ENCODE data around the gene F2RL3. TPM values are rescaled to one million over a fixed set of nuclear protein-coding genes. Genes with fewer than 3 reads are reported as not detected.

The F2RL3 gene
- total RNA-seq, 4 donors from 2014 or later = 1.3 to 12.9 (median 1.8) TPM

GRCh38 chr19:16901491-16902175, 12.8 kb downstream of the F2RL3 start:
- Histone ChIP-seq H3K4me1 (peaks cover 0 to 8% (median 6%) of the 10 kb centered on the region in 4 donors), H3K9me3 (peaks cover 0 to 5% (median 0%) of the 10 kb centered on the region in 4 donors), H3K36me3 (no peaks in the 10 kb centered on the region), H3K27ac (no peak overlapping the region), H3K27me3 (no peaks in the 10 kb centered on the region), H3K4me3 (no peak overlapping the region)
- TF ChIP-seq EP300 (IDR thresholded peaks at IDR 0.05) = no peak
- TF ChIP-seq POLR2A (IDR thresholded peaks at IDR 0.05) = no peak
- no peak for TF ChIP-seq CTCF (IDR thresholded peaks at IDR 0.05)
- WGBS, 2 donors = 85 to 90% methylated on average over 16 to 19 of the region's 19 CpGs
- no peak for DNase-seq (ENCODE audit: low spot score in 2 of 2)

- Histone ChIP-seq H3K9me3 (peaks cover 0 to 5% (median 0%) of the 10 kb centered on the region in 4 donors), H3K27me3 (no peaks in the 10 kb centered on the region), H3K4me1 (peaks cover 0 to 7% (median 5%) of the 10 kb centered on the region in 4 donors), H3K4me3 (no peak overlapping the region), H3K27ac (no peak overlapping the region), H3K36me3 (no peaks in the 10 kb centered on the region)
- DNase-seq (ENCODE audit: low spot score in 2 of 2) = no peak
- TF ChIP-seq POLR2A (IDR thresholded peaks at IDR 0.05) (no peak), CTCF (IDR thresholded peaks at IDR 0.05) (no peak), EP300 (IDR thresholded peaks at IDR 0.05) (no peak)
- 92 to 96% methylated on average over 11 to 12 of the region's 12 CpGs for WGBS, 2 donors
Measured at GRCh38 chr19:16902545-16902944, 13.7 kb downstream of the F2RL3 start.

GRCh38 chr19:16903347-16903746, 14.5 kb downstream of the F2RL3 start:
- TF ChIP-seq EP300 (IDR thresholded peaks at IDR 0.05) (no peak), POLR2A (IDR thresholded peaks at IDR 0.05) (no peak), CTCF (IDR thresholded peaks at IDR 0.05) (no peak)
- no peaks in the 10 kb centered on the region for H3K27me3 ChIP-seq
- no peaks in the 10 kb centered on the region for H3K36me3 ChIP-seq
- 89 to 93% methylated on average over 6 to 7 of the region's 7 CpGs for WGBS, 2 donors
- H3K4me1 ChIP-seq = no peaks in the 10 kb centered on the region
- H3K9me3 ChIP-seq = peaks cover 0 to 5% (median 0%) of the 10 kb centered on the region in 4 donors
- H3K27ac ChIP-seq = no peak overlapping the region
- H3K4me3 ChIP-seq = no peak overlapping the region
- DNase-seq (ENCODE audit: low spot score in 2 of 2) = no peak

GRCh38 chr19:16904599-16904998, 15.8 kb downstream of the F2RL3 start:
- H3K27ac ChIP-seq = no peak overlapping the region
- H3K4me1 ChIP-seq = no peaks in the 10 kb centered on the region
- 68 to 70% methylated on average over 3 to 5 of the region's 5 CpGs for WGBS, 2 donors
- H3K9me3 ChIP-seq = peaks cover 0 to 5% (median 0%) of the 10 kb centered on the region in 4 donors
- DNase-seq (ENCODE audit: low spot score in 2 of 2) = no peak
- no peaks in the 10 kb centered on the region for H3K36me3 ChIP-seq
- no peaks in the 10 kb centered on the region for H3K27me3 ChIP-seq
- no peak overlapping the region for H3K4me3 ChIP-seq
- no peak for TF ChIP-seq CTCF (IDR thresholded peaks at IDR 0.05)
- no peak for TF ChIP-seq POLR2A (IDR thresholded peaks at IDR 0.05)
- TF ChIP-seq EP300 (IDR thresholded peaks at IDR 0.05) = no peak

- peaks cover 0 to 40% (median 7%) of the 10 kb centered on the region in 4 donors for H3K9me3 ChIP-seq
- no peak for DNase-seq (ENCODE audit: low spot score in 2 of 2)
- no peaks in the 10 kb centered on the region for H3K36me3 ChIP-seq
- H3K27ac ChIP-seq = no peak overlapping the region
- TF ChIP-seq EP300 (IDR thresholded peaks at IDR 0.05) = no peak
- no peak for TF ChIP-seq POLR2A (IDR thresholded peaks at IDR 0.05)
- no peak for TF ChIP-seq CTCF (IDR thresholded peaks at IDR 0.05)
- H3K27me3 ChIP-seq = no peaks in the 10 kb centered on the region
- H3K4me3 ChIP-seq = no peak overlapping the region
- no peaks in the 10 kb centered on the region for H3K4me1 ChIP-seq
- 65 to 76% methylated on average over 9 to 12 of the region's 12 CpGs for WGBS, 2 donors
Measured at GRCh38 chr19:16908759-16909158, 20.0 kb downstream of the F2RL3 start.

Data from tibial nerve (tissue), 4 donors.